AG10803 (cell line): Measurements from ENCODE around the gene ADGRL3.

Source experiments
- DNase-seq: peaks from one replicate; pipeline ENCODE4 v3.0.0; 2010; ENCODE audit warnings: low read depth
- H3K4me3 ChIP-seq: 2 replicates; pipeline ENCODE4 v1.5.1; 2011; ENCODE audit warnings: mild to moderate bottlenecking, low read length, control low read depth
- TF ChIP-seq, protein P1 (sequence below): conservative IDR thresholded peaks from 2 replicates; pipeline ENCODE4 v1.5.1; 2011; ENCODE audit warnings: mild to moderate bottlenecking, low read length, control low read depth, inconsistent platforms

The ADGRL3 gene

DNA sequence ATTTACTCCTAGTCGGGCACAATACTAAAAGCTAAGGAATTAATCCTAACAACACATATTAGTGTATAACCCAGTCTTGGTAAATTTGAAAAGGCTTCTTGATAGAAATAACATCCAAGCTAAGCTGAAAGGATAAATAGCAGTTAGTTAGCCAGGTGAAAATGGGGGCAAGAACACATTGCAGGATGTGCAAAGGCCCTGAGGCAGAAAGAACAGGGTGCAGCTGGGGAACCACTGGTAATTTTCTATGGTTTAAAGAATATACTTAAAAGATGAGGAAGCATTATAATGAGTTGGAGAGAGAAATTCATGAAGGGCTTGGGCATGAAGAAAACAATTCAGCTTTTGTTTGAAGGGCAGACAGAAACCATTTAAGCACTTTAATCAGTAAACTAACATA is 689.0 kb downstream of the ADGRL3 start:
- H3K4me3 ChIP-seq: no peak overlapping the region
- no peak for DNase-seq
- TF ChIP-seq, protein P1, sequence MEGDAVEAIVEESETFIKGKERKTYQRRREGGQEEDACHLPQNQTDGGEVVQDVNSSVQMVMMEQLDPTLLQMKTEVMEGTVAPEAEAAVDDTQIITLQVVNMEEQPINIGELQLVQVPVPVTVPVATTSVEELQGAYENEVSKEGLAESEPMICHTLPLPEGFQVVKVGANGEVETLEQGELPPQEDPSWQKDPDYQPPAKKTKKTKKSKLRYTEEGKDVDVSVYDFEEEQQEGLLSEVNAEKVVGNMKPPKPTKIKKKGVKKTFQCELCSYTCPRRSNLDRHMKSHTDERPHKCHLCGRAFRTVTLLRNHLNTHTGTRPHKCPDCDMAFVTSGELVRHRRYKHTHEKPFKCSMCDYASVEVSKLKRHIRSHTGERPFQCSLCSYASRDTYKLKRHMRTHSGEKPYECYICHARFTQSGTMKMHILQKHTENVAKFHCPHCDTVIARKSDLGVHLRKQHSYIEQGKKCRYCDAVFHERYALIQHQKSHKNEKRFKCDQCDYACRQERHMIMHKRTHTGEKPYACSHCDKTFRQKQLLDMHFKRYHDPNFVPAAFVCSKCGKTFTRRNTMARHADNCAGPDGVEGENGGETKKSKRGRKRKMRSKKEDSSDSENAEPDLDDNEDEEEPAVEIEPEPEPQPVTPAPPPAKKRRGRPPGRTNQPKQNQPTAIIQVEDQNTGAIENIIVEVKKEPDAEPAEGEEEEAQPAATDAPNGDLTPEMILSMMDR: no peak

DNA sequence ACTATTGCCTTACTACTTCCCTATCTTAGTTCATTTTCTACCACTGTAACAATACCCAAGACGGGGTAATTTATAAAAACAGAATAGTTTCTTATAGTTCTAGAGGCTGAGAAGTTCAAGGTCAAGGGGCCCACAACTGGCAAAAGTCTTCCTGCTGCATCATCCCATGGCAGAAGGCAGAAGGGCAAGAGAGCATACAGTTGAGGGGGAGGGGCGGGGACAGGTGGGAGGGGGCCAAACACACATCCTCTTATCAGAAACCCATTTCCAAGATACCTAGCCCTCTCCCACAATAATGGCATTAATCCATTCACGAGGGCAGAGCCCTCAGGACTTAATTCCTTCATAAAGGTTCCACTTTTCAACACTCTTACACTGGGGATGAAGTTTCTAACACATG is 690.2 kb downstream of the ADGRL3 start:
- TF ChIP-seq, protein P1: no peak
- H3K4me3 ChIP-seq: no peak overlapping the region
- DNase-seq: no peak

DNA sequence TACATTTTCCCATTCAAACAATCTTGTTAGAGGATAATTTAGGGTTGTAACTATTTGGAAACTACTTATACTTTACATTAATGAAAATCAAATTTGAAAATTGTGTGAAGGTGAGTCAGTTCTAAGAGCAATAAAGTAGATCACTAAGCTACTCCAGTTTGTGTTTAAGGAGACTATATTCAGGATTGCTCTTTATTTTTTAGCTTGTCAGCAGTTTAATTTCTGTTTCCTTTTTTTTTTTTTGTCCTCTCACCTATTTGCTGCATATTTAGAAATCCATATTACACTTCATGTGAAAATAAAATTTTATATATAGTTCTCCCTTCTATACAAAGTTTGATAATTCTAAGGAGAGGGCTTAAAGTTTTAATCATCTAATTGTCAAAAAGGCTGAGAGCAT is 691.8 kb downstream of the ADGRL3 start:
- no peak for DNase-seq
- TF ChIP-seq, protein P1: no peak
- no peak overlapping the region for H3K4me3 ChIP-seq

DNA sequence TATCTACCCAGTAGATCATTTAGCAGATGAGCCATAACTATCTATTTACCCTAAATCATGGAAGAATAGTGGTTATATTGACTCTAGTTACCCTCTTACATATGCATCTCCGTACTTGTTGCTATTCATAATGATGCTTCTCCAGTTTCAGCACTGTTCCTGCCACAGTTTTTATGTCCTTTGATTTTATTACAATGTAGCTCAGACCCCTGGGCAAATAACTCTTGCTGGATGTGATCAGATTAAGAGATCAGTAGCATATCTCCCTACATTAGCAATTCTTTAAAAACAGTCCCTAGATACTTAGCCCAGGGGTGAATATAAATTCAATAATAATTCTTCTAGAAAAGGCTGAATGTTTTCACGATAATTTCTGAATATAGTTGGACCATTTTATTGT is 696.5 kb downstream of the ADGRL3 start:
- H3K4me3 ChIP-seq: no peak overlapping the region
- DNase-seq: no peak
- TF ChIP-seq, protein P1: no peak

DNA sequence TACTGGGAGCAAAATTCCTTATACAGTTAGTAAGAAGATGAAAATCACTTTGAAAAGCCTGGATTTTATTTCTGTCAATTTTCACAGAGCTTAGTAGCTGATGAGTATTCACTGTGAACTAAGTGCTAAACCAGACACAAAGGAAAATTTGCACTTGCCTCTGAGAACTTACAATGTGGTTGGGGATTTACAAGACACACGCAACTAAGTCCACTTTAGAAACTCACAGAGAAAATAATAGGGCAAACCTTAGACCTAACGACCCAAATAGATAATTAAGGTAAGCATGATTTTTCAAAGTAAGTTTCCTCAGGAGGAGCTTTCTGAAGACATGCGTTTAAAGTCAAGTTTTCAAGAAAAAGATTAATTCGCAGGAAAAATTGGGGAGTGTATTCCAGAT is 708.9 kb downstream of the ADGRL3 start:
- TF ChIP-seq, protein P1: no peak
- H3K4me3 ChIP-seq: no peak overlapping the region
- no peak for DNase-seq

DNA sequence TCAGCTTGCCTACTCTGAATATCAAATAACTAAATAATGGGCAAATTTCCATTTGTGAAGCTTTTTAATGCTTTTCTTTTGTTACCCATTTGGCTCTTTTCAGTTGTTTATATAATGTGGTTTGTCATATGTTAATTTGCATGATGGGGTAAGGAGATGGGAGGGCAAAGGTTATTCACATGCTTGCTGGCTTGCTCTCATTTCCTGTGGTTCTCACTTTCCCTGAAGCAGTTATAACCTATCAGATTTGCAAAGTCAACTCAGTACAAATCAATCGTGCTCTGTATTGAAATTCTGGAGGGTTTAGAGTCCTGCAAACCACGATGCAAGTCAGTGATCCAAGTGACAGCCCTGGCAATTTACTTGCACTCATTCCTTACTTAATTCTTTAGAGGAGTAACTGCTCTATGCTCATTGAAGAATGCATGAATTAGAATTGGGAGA is 711.2 kb downstream of the ADGRL3 start:
- TF ChIP-seq, protein P1: no peak

DNA sequence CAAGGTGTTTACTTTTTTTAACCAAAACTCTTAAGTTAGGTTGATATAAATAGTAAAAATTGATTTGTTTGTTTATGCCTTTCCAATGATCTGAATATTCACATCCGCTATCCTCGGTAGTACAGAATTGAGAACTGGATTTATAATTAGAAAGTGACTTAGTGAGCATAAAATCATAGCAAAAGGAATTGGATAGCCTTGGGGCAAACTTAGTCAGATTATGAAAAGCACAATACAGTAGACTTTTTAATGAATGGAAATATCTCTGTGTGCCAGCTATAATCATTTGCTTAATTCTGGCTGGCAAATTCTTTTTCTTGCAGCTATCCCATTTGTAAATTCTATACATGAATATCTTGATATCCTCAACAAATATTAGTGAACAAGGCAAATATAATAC is 713.5 kb downstream of the ADGRL3 start:
- no peak overlapping the region for H3K4me3 ChIP-seq
- TF ChIP-seq, protein P1: no peak
- no peak for DNase-seq

More for the DNA sequence above, 711.2 kb downstream of the ADGRL3 start:
- H3K4me3 ChIP-seq: no peak overlapping the region
- no peak for DNase-seq
